ENCODE results near the gene ZNRF3.

Gene ZNRF3

GRCh38 chr22:28869736-28870135 lies 13.6 kb upstream of the ZNRF3 start:
- H3K36me3 ChIP-seq (ENCODE audit: control insufficient read depth in 2 of 2, insufficient read depth in 1 of 2, low read length in 2 of 2), result no peaks in the 10 kb centered on the region
- H3K9me3 ChIP-seq (ENCODE audit: control insufficient read depth, insufficient read depth, low read depth, low read length), result no peaks in the 10 kb centered on the region
- H3K4me1 ChIP-seq (ENCODE audit: control insufficient read depth, insufficient read depth, low read length), result no peaks in the 10 kb centered on the region
- H3K4me3 ChIP-seq (ENCODE audit: low read depth, low read length), result no peak overlapping the region
- no peak overlapping the region for H3K27ac ChIP-seq (ENCODE audit: extremely low read depth, low read depth, low read length)
- no peak for TF ChIP-seq ZBTB26 (tag by site-specific recombination; optimal IDR thresholded peaks at IDR 0.05)
- TF ChIP-seq ZNF629 (tag by site-specific recombination; IDR thresholded peaks at IDR 0.05), result no peak
- TF ChIP-seq ZBTB8A (tag by site-specific recombination; IDR thresholded peaks at IDR 0.05), result no peak
- no peak for TF ChIP-seq ZNF416 (tag by site-specific recombination; IDR thresholded peaks at IDR 0.05)
- no peak for TF ChIP-seq ZFP69B (tag by site-specific recombination; IDR thresholded peaks at IDR 0.05)
- no peak for TF ChIP-seq ZNF677 (tag by site-specific recombination; IDR thresholded peaks at IDR 0.05)
- TF ChIP-seq PRDM6 (tag by site-specific recombination; IDR thresholded peaks at IDR 0.05), result no peak
- TF ChIP-seq ZNF624 (tag by site-specific recombination; IDR thresholded peaks at IDR 0.05), result no peak
- TF ChIP-seq ZNF174 (tag by site-specific recombination; IDR thresholded peaks at IDR 0.05), result no peak
- no peak for TF ChIP-seq ZNF157 (tag by site-specific recombination; IDR thresholded peaks at IDR 0.05)
- TF ChIP-seq OVOL3 (tag by site-specific recombination; IDR thresholded peaks at IDR 0.05), result no peak
- no peak for TF ChIP-seq ZNF10 (tag by site-specific recombination; IDR thresholded peaks at IDR 0.05)
- no peak for TF ChIP-seq ZNF132 (tag by site-specific recombination; IDR thresholded peaks at IDR 0.05; ENCODE audit: borderline replicate concordance)
- TF ChIP-seq OSR2 (tag by site-specific recombination; IDR thresholded peaks at IDR 0.05), result no peak
- TF ChIP-seq RBAK (tag by site-specific recombination; IDR thresholded peaks at IDR 0.05), result no peak
- TF ChIP-seq ZNF24 (tag by site-specific recombination; IDR thresholded peaks at IDR 0.05), result no peak
- TF ChIP-seq ZNF335 (tag by site-specific recombination; conservative IDR thresholded peaks at IDR 0.05), result no peak
- no peak for TF ChIP-seq ZFP3 (tag by site-specific recombination; IDR thresholded peaks at IDR 0.05; ENCODE audit: low read depth)
- TF ChIP-seq MYNN (tag by site-specific recombination; IDR thresholded peaks at IDR 0.05; ENCODE audit: borderline replicate concordance), result no peak
- ChIA-PET CTCF (interaction anchor here (2.0 kb wide), 1 partner anchor 171 kb away, joined by 6 read pairs; no protein-coding TSS in a partner anchor), POLR2A (no interaction called here)

GRCh38 chr22:28873183-28873963 lies 10.0 kb upstream of the ZNRF3 start:
- Histone ChIP-seq H3K4me1 (ENCODE audit: control insufficient read depth, insufficient read depth, low read length) (no peaks in the 10 kb centered on the region), H3K36me3 (ENCODE audit: control insufficient read depth in 2 of 2, insufficient read depth in 1 of 2, low read length in 2 of 2) (no peaks in the 10 kb centered on the region), H3K9me3 (ENCODE audit: control insufficient read depth, insufficient read depth, low read depth, low read length) (no peaks in the 10 kb centered on the region), H3K4me3 (ENCODE audit: low read depth, low read length) (no peak overlapping the region), H3K27ac (ENCODE audit: extremely low read depth, low read depth, low read length) (no peak overlapping the region)
- TF ChIP-seq ATF2 (tag by site-specific recombination; IDR thresholded peaks at IDR 0.05; ENCODE audit: low read depth) (no peak), ZNF311 (tag by site-specific recombination; IDR thresholded peaks at IDR 0.05; ENCODE audit: borderline replicate concordance) (no peak), ZNF792 (tag by site-specific recombination; IDR thresholded peaks at IDR 0.05) (no peak), ZNF626 (tag by site-specific recombination; IDR thresholded peaks at IDR 0.05) (no peak), TSHZ1 (tag by site-specific recombination; IDR thresholded peaks at IDR 0.05; ENCODE audit: borderline replicate concordance) (no peak), SETDB1 (IDR thresholded peaks at IDR 0.05; ENCODE audit: insufficient read length, low read length) (peak; percentile 31)
- ChIA-PET CTCF (interaction anchor here (1.7 to 3.6 kb wide), 2 partner anchors 18 to 167 kb away, joined by 7 to 19 read pairs; no protein-coding TSS in a partner anchor), POLR2A (interaction anchor here (1.4 kb wide), 1 partner anchor 10 kb away, joined by 5 read pairs; the partner anchor contains the start of gene ZNRF3)
